Keratinocyte (primary cell): ENCODE results near the gene SLC16A1. TPM values are rescaled to one million over a fixed set of nuclear protein-coding genes. Genes with fewer than 3 reads are reported as not detected.

Experiments
- DNase-seq: peaks from one replicate; pipeline ENCODE4 v3.0.0-alpha.2; 2011; ENCODE audit warnings: low read depth, missing footprints, low spot score
- FAIRE-seq: peaks from 2 replicates; lab custom pipeline; 2011; peaks lifted over from hg19 to GRCh38; lab: Jason Lieb, UNC
- H2AFZ ChIP-seq: 2 replicates; pipeline ENCODE4 v1.6.0; 2012; ENCODE audit warnings: low read length, control low read depth, inconsistent platforms; ENCODE audit not compliant: control insufficient read depth
- H3K27ac ChIP-seq: 2 replicates; pipeline ENCODE4 v1.5.1; 2011; ENCODE audit warnings: low read length; ENCODE audit not compliant: control insufficient read depth, insufficient read depth
- H3K27me3 ChIP-seq: 3 replicates; pipeline ENCODE4 v1.6.0; 2011; ENCODE audit warnings: low read length; ENCODE audit not compliant: control insufficient read depth, insufficient read depth; ENCODE audit errors: extremely low read depth
- H3K36me3 ChIP-seq, 2 experiments: 2 replicates in 1 of 2; 3 replicates in 1 of 2; pipeline ENCODE4 v1.5.1; 2011; ENCODE audit warnings: low read length in 2 of 2, mild to moderate bottlenecking in 1 of 2; ENCODE audit not compliant: control insufficient read depth in 2 of 2, insufficient read depth in 2 of 2; ENCODE audit errors: extremely low read depth in 1 of 2
- H3K4me1 ChIP-seq: 3 replicates; pipeline ENCODE4 v1.5.1; 2011; ENCODE audit warnings: low read length; ENCODE audit not compliant: control insufficient read depth, insufficient read depth; ENCODE audit errors: extremely low read depth
- H3K4me2 ChIP-seq: 3 replicates; pipeline ENCODE4 v1.6.0; 2011; ENCODE audit warnings: low read depth, low read length; ENCODE audit not compliant: control insufficient read depth, insufficient read depth; ENCODE audit errors: extremely low read depth
- H3K4me3 ChIP-seq, 3 experiments: fragments of 200-600 bp in 1 of 3; sonication (generic) in 1 of 3; 2 replicates in 2 of 3; 3 replicates in 1 of 3; pipeline ENCODE4 v1.5.1; 2011 to 2016; ENCODE audit warnings: low read length in 3 of 3, mild to moderate bottlenecking in 3 of 3, control low read depth in 2 of 3, inconsistent platforms in 1 of 3, low read depth in 1 of 3, mixed read lengths in 1 of 3, mixed run types in 1 of 3, moderate library complexity in 1 of 3; ENCODE audit not compliant: control insufficient read depth in 2 of 3, insufficient read depth in 2 of 3; ENCODE audit errors: extremely low read depth in 1 of 3
- H3K79me2 ChIP-seq: 2 replicates; pipeline ENCODE4 v1.6.0; 2012; ENCODE audit warnings: low read length; ENCODE audit not compliant: control insufficient read depth, insufficient read depth
- H3K9ac ChIP-seq: 3 replicates; pipeline ENCODE4 v1.6.0; 2011; ENCODE audit warnings: low read length; ENCODE audit not compliant: control insufficient read depth, insufficient read depth; ENCODE audit errors: extremely low read depth
- H3K9me1 ChIP-seq: 3 replicates; pipeline ENCODE4 v1.6.0; 2011; ENCODE audit warnings: low read length; ENCODE audit not compliant: control insufficient read depth, insufficient read depth; ENCODE audit errors: extremely low read depth
- H3K9me3 ChIP-seq: 2 replicates; pipeline ENCODE4 v1.5.1; 2012; ENCODE audit warnings: low read depth, low read length; ENCODE audit not compliant: control insufficient read depth
- H4K20me1 ChIP-seq: 3 replicates; pipeline ENCODE4 v1.6.0; 2011; ENCODE audit warnings: low read length; ENCODE audit not compliant: control insufficient read depth, insufficient read depth; ENCODE audit errors: extremely low read depth
- CTCF ChIP-seq, 3 experiments: IDR thresholded peaks in 1 of 3; conservative IDR thresholded peaks in 1 of 3; optimal IDR thresholded peaks in 1 of 3; 2 replicates in 2 of 3; 3 replicates in 1 of 3; pipeline versions ENCODE3 to v1.5.1; 2011; ENCODE audit warnings: low read length in 3 of 3, mild to moderate bottlenecking in 3 of 3, moderate library complexity in 2 of 3, control low read depth in 1 of 3, inconsistent platforms in 1 of 3; ENCODE audit not compliant: insufficient read depth in 2 of 3; ENCODE audit errors: extremely low read depth in 1 of 3
- EZH2 ChIP-seq: IDR thresholded peaks from one replicate; pipeline ENCODE4 v1.6.1; 2012; ENCODE audit warnings: inconsistent platforms, mild to moderate bottlenecking, low read length, moderate library complexity
- dilution Hi-C: fragments of 300-500 bp; cut with MboI; formaldehyde crosslinking; loops from one replicate; pipeline ENCODE4 v1.7.0; 2020; ENCODE audit warnings: low sequenced_read_pairs; ENCODE audit not compliant: extremely low pct_ligation_motif_present
- polyA plus RNA-seq, 5 experiments: library from polyadenylated mRNA; depleted of rRNA in 3 of 5; stranded (reverse) in 3 of 5; stranded (forward) in 1 of 5; unstranded in 1 of 5; fragments of >200 nt; gene quantifications; 1 replicate in 1 of 5; 2 replicates in 3 of 5; 3 replicates in 1 of 5; pipeline versions ENCODE4 v1.2.1 to v1.2.3, GENCODE V29; 2011 to 2012; ENCODE audit warnings: missing spikeins in 2 of 5, low read depth in 1 of 5, low replicate concordance in 1 of 5

SLC16A1 gene
- polyA plus RNA-seq, 1 donor (not counting 4 experiments of a cell fraction or from before 2014, with no cell fraction given): 242 TPM

DNA sequence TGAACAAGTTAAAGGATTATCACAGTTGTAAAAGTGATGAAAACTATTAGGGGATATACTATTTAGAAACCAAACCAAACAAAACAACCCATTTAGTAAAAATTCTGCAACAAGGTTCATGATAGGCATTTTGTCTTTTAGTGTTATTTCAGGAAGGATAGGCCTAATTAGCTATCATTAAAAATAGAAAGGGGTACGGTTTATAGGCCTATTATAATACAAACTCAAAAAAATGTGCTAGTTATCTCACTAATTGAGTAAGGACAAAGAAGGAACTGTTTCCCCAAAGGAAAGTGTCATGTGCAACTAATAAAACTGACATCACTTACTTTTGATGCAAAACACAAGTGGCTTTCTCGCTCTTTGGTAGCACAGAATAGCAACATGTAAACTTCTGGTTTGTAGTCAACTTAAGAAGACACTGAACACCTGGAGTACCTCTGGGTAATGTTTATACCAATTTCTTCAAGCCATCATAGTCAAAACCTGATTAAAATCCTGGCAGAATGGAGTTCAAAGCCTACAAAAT, 28.5 kb downstream of the SLC16A1 start:
- peaks cover 4% of the 10 kb centered on the region for H4K20me1 ChIP-seq
- H3K9me1 ChIP-seq: no peaks in the 10 kb centered on the region
- H3K9ac ChIP-seq: no peak overlapping the region
- dilution Hi-C loops: no loop called here
- no peaks in the 10 kb centered on the region for H3K9me3 ChIP-seq
- H3K27me3 ChIP-seq: no peaks in the 10 kb centered on the region
- H3K79me2 ChIP-seq: peaks cover 86% of the 10 kb centered on the region
- peaks cover 5% of the 10 kb centered on the region for H3K4me1 ChIP-seq
- FAIRE-seq (no peak), DNase-seq (no peak)
- no peak overlapping the region for H3K4me3 ChIP-seq
- TF ChIP-seq EZH2 (no peak), CTCF (optimal IDR thresholded peaks at IDR 0.05 in 1 of 3, IDR thresholded peaks at IDR 0.05 in 1 of 3, conservative IDR thresholded peaks at IDR 0.05 in 1 of 3; ENCODE audit: extremely low read depth in 1 of 3, insufficient read depth in 2 of 3, low read length in 3 of 3) (no peak)
- peaks cover 17 to 39% of the 10 kb centered on the region in 2 experiments for H3K36me3 ChIP-seq
- H2AFZ ChIP-seq: no peak overlapping the region
- H3K4me2 ChIP-seq: no peak overlapping the region
- no peak overlapping the region for H3K27ac ChIP-seq

- dilution Hi-C loops: no loop called here
- Histone ChIP-seq H3K4me1 (peaks cover 5% of the 10 kb centered on the region), H3K36me3 (peaks cover 17 to 39% of the 10 kb centered on the region in 2 experiments), H3K9ac (no peak overlapping the region), H3K27me3 (no peaks in the 10 kb centered on the region), H3K79me2 (peaks cover 80% of the 10 kb centered on the region), H3K27ac (no peak overlapping the region), H4K20me1 (peaks cover 4% of the 10 kb centered on the region), H3K4me3 (no peak overlapping the region), H3K9me1 (no peaks in the 10 kb centered on the region), H3K9me3 (no peaks in the 10 kb centered on the region), H2AFZ (no peak overlapping the region), H3K4me2 (no peak overlapping the region)
- TF ChIP-seq CTCF (optimal IDR thresholded peaks at IDR 0.05 in 1 of 3, IDR thresholded peaks at IDR 0.05 in 1 of 3, conservative IDR thresholded peaks at IDR 0.05 in 1 of 3; ENCODE audit: extremely low read depth in 1 of 3, insufficient read depth in 2 of 3, low read length in 3 of 3) (no peak), EZH2 (no peak)
- no peak for FAIRE-seq
- DNase-seq: no peak
Measured at GRCh38 chr1:112926858-112927257, 29.1 kb downstream of the SLC16A1 start.
